Activated naive CD4-positive, alpha-beta T cell treated with anti-CD3 and anti-CD28 coated beads, Interleukin-2, amount 50 U/mL, for 24 hours (primary cell): ENCODE measurements around the gene ZNF283.
"Not testable (repeated sequence)": the region's sequence is repeated elsewhere in the genome, so short reads cannot be mapped to it uniquely, and the experiment has no call there.

ENCODE experiments used
- H3K27ac Mint-ChIP-seq: one replicate; pipeline ENCODE4 v1.8.0; 2021; ENCODE audit warnings: mild to moderate bottlenecking, mixed read lengths
- H3K27me3 Mint-ChIP-seq: one replicate; pipeline ENCODE4 v1.8.0; 2021; ENCODE audit warnings: mixed read lengths
- H3K36me3 Mint-ChIP-seq: one replicate; pipeline ENCODE4 v1.8.0; 2021; ENCODE audit warnings: mixed read lengths
- H3K4me1 Mint-ChIP-seq: one replicate; pipeline ENCODE4 v1.8.0; 2021; ENCODE audit warnings: mixed read lengths
- H3K4me3 Mint-ChIP-seq: one replicate; pipeline ENCODE4 v1.8.0; 2021; ENCODE audit warnings: mild to moderate bottlenecking, mixed read lengths
- H3K9me3 Mint-ChIP-seq: one replicate; pipeline ENCODE4 v1.8.0; 2021; ENCODE audit warnings: mixed read lengths

ZNF283 gene

DNA sequence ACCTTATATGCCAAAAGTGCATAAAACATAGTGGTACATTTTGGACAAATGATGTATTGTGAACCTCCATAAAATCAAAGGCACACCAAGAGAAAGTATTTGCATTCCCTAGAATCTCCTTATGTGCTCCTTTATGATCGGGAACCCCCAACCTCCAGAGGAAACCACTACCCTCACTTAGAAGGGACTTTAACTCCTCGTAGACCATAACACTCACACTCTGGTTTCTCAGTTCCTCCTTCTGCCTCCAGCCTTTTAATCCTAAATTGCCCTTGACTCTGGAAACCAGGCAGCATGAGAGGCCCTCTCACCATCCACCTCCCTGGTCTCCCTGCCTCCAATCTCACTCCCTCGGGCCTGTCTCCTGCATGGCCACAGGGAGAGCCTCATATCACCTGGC, 36.5 kb upstream of the ZNF283 start:
- H3K4me1 Mint-ChIP-seq = peaks cover 3% of the 10 kb centered on the region
- no peaks in the 10 kb centered on the region for H3K36me3 Mint-ChIP-seq
- H3K4me3 Mint-ChIP-seq = no peak overlapping the region
- peaks cover 7% of the 10 kb centered on the region for H3K27me3 Mint-ChIP-seq
- no peaks in the 10 kb centered on the region for H3K9me3 Mint-ChIP-seq
- H3K27ac Mint-ChIP-seq = no peak overlapping the region

DNA sequence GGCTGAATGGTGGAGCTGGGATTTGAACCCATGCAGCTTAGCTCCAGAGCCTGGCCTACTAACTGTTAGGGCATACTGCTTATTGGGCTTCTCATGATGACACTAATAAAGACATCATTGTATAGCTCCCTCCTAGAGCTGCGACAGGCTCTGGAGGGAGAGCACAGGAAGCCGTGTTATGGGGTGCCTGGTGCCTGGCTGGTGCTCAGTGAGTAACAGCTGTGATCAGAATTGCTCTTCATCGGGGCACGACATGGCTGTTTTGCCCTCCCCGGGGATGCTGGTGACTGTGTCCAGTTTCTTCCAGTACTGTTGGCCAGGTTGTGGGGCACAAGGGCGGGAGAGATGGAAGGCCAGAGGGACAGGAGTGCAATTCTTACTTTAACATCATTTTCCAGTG, 30.0 kb upstream of the ZNF283 start:
- peak overlapping the region; percentile 63 for H3K4me3 Mint-ChIP-seq
- no peaks in the 10 kb centered on the region for H3K9me3 Mint-ChIP-seq
- H3K36me3 Mint-ChIP-seq = no peaks in the 10 kb centered on the region
- H3K27me3 Mint-ChIP-seq = peaks cover 3% of the 10 kb centered on the region
- peak overlapping the region; percentile 76 for H3K27ac Mint-ChIP-seq
- peaks cover 18% of the 10 kb centered on the region for H3K4me1 Mint-ChIP-seq

- peak overlapping the region; percentile 63 for H3K4me3 Mint-ChIP-seq
These were observed 29.6 kb upstream of the ZNF283 start for GRCh38 chr19:43797556-43797955.

GRCh38 chr19:43798026-43798545, 29.0 kb upstream of the ZNF283 start:
- H3K9me3 Mint-ChIP-seq = no peaks in the 10 kb centered on the region
- peaks cover 18% of the 10 kb centered on the region for H3K4me1 Mint-ChIP-seq
- H3K27me3 Mint-ChIP-seq = peaks cover 3% of the 10 kb centered on the region
- H3K36me3 Mint-ChIP-seq = no peaks in the 10 kb centered on the region
- H3K27ac Mint-ChIP-seq = peak overlapping the region; percentile 31
- peak overlapping the region; percentile 79 for H3K4me3 Mint-ChIP-seq

More at GRCh38 chr19:43797556-43797955, 29.6 kb upstream of the ZNF283 start:
- H3K4me1 Mint-ChIP-seq = peaks cover 18% of the 10 kb centered on the region
- peaks cover 3% of the 10 kb centered on the region for H3K27me3 Mint-ChIP-seq
- H3K36me3 Mint-ChIP-seq = no peaks in the 10 kb centered on the region
- no peaks in the 10 kb centered on the region for H3K9me3 Mint-ChIP-seq
- peak overlapping the region; percentile 76 for H3K27ac Mint-ChIP-seq

- Mint-ChIP-seq H3K9me3 (no peaks in the 10 kb centered on the region), H3K27me3 (peaks cover 3% of the 10 kb centered on the region)
These were observed 28.3 kb upstream of the ZNF283 start for GRCh38 chr19:43798546-43799409.

DNA sequence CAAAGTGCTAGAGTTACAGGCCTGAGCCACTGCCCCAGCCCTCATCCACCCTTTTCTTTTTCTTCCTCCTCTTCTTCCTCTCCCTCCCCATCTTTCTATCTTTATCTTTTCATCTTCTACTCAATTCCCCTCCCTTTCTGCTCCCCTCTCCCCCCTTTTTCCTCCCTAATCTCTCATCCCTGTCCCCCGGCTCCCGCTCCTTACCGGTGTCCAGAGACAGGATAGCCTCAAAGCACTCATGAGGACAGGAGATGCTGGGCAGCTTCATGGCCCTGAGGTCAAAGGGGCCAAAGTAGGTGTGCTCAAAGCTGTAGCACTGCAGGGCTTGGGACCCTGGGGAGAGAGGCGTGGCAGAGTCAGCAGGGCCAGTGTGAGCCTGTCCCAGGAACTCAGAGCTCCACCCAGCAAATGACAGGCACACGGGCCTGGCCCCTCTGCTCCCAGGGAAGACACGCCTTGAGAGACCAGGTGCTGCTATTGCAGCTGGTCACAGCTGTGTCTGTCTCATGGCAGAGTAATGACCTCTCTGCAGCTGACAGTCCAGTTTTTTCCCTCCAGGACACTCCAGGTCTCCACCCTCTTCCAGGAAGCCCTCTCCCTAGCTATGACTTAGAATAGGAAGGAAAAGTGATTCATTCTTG, 27.5 kb upstream of the ZNF283 start:
- no peaks in the 10 kb centered on the region for H3K27me3 Mint-ChIP-seq
- H3K27ac Mint-ChIP-seq = peak overlapping the region; percentile 1
- H3K4me3 Mint-ChIP-seq = peak overlapping the region; percentile 79
- H3K9me3 Mint-ChIP-seq = no peaks in the 10 kb centered on the region
- H3K36me3 Mint-ChIP-seq = no peaks in the 10 kb centered on the region
- peaks cover 18% of the 10 kb centered on the region for H3K4me1 Mint-ChIP-seq

More at GRCh38 chr19:43798546-43799409, 28.3 kb upstream of the ZNF283 start:
- H3K4me1 Mint-ChIP-seq = peaks cover 18% of the 10 kb centered on the region
- H3K27ac Mint-ChIP-seq = peak overlapping the region; percentile 31
- H3K4me3 Mint-ChIP-seq = peak overlapping the region; percentile 79
- no peaks in the 10 kb centered on the region for H3K36me3 Mint-ChIP-seq

- no peaks in the 10 kb centered on the region for H3K9me3 Mint-ChIP-seq
- H3K27me3 Mint-ChIP-seq = no peaks in the 10 kb centered on the region
- no peak within 1 kb of the TSS for H3K27ac Mint-ChIP-seq
- H3K4me3 Mint-ChIP-seq = no peak within 1 kb of the TSS
- H3K36me3 Mint-ChIP-seq = no peaks in the 10 kb centered on the region
- H3K4me1 Mint-ChIP-seq = peaks cover 14% of the 10 kb centered on the region
These were observed 24.7 kb upstream of the ZNF283 start, which contains the start of gene LYPD5 for GRCh38 chr19:43802216-43802951. Gene LYPD5, minus strand, starts transcription at chr19:43802447. Its CDS starts 67 bp downstream, at chr19:43802380.

GRCh38 chr19:43804432-43804831, 22.7 kb upstream of the ZNF283 start:
- Mint-ChIP-seq H3K36me3 (no peaks in the 10 kb centered on the region), H3K4me1 (no peaks in the 10 kb centered on the region), H3K27ac (no peak overlapping the region), H3K9me3 (no peaks in the 10 kb centered on the region), H3K27me3 (no peaks in the 10 kb centered on the region), H3K4me3 (no peak overlapping the region)

DNA sequence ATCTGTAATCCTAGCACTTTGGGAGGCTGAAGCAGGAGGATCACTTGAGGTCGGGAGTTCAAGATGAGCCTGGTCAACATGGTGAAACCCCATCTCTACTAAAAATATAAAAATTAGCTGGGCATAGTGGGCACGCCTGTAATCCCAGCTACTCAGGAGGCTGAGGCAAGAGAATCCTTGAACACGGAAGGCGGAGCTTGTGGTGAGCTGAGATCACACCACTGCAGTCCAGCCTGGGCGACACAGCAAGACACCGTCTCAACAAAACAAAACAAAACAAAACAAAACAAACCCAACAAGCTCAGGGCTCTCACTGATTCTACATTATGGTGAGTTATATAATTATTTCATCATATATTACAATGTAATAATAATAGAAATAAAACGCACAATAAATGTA, 20.7 kb upstream of the ZNF283 start:
- H3K27ac Mint-ChIP-seq, H3K27me3 Mint-ChIP-seq, H3K36me3 Mint-ChIP-seq, H3K4me3 Mint-ChIP-seq, H3K9me3 Mint-ChIP-seq, H3K4me1 Mint-ChIP-seq: not testable (repeated sequence)

- no peaks in the 10 kb centered on the region for H3K4me1 Mint-ChIP-seq
- H3K4me3 Mint-ChIP-seq = no peak overlapping the region
- H3K36me3 Mint-ChIP-seq = no peaks in the 10 kb centered on the region
- no peaks in the 10 kb centered on the region for H3K9me3 Mint-ChIP-seq
- no peak overlapping the region for H3K27ac Mint-ChIP-seq
- no peaks in the 10 kb centered on the region for H3K27me3 Mint-ChIP-seq
These were observed 20.3 kb upstream of the ZNF283 start for GRCh38 chr19:43806848-43807247.

- Mint-ChIP-seq H3K27ac (no peak overlapping the region), H3K9me3 (no peaks in the 10 kb centered on the region), H3K27me3 (no peaks in the 10 kb centered on the region), H3K4me1 (no peaks in the 10 kb centered on the region), H3K4me3 (no peak overlapping the region), H3K36me3 (no peaks in the 10 kb centered on the region)
These were observed 19.5 kb upstream of the ZNF283 start for GRCh38 chr19:43807651-43808050.

DNA sequence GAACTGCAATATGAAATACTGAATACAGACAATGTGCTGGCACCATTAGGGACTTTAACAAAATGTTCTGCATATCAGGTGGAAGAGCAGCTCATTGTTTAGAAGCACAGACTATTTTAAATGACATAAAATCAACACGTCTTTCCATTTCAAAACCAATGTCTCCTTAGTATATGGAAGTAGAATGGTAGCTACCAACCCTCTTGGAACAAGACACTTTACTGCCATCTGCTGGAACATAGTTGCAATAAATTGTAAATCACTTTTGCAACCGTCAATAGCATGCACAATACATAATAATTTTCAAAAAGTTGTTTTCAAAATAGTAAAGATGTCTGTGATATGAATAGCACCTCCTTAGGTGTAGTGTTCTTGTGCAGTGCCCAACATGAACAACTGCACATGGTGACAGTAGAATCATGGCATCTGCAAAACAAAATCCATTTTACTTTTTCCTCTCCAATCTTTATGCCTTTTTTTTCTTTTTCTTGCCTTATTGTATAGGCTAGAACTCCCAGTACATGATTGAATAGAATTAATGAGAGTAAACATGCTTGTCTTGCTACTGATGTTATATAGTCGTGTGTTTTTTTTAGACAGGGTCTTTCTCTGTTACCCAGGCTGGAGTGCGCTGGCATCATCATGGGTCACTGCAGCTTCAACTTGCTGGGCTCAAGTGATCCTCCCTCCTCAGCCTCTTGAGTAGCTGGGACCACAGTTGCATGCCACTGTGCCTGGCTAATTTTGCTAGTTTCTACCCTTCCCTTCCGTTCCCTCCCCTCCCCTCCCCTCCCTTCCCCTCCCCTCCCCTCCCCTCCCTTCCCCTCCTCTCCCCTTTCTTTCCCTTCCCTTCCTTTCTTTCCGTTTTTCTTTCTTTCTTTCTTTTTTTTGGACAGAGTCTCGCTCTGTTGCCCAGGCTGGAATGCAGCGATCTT, 17.1 kb upstream of the ZNF283 start:
- H3K27me3 Mint-ChIP-seq = no peaks in the 10 kb centered on the region
- no peak overlapping the region for H3K4me3 Mint-ChIP-seq
- H3K9me3 Mint-ChIP-seq = no peaks in the 10 kb centered on the region
- H3K27ac Mint-ChIP-seq = no peak overlapping the region
- H3K4me1 Mint-ChIP-seq = no peaks in the 10 kb centered on the region
- no peaks in the 10 kb centered on the region for H3K36me3 Mint-ChIP-seq

DNA sequence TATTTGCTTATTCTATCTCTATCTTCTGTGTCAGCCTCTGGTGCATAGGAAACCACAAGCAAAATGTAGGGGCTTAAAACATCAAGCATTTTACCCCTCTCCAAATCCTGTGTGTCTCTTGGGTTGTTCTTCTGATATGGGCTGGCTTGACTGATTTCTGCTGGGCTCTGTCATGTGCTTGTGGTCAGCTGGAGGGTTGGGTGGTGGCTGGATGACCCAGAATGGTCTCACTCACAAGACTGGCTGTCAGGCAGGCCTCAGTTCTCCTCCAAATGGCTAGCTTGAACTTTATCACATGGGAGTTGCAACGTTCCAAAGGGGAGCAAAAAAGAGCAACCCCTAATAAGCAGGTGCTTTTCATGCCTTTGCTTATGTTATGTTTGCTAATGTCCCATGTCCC, 15.3 kb upstream of the ZNF283 start:
- Mint-ChIP-seq H3K4me3 (no peak overlapping the region), H3K27ac (no peak overlapping the region), H3K9me3 (no peaks in the 10 kb centered on the region), H3K36me3 (no peaks in the 10 kb centered on the region), H3K27me3 (no peaks in the 10 kb centered on the region), H3K4me1 (no peaks in the 10 kb centered on the region)

GRCh38 chr19:43812259-43812658, 14.9 kb upstream of the ZNF283 start:
- Mint-ChIP-seq H3K4me1 (no peaks in the 10 kb centered on the region), H3K27me3 (peaks cover 2% of the 10 kb centered on the region), H3K9me3 (no peaks in the 10 kb centered on the region), H3K4me3 (no peak overlapping the region), H3K36me3 (no peaks in the 10 kb centered on the region), H3K27ac (no peak overlapping the region)

DNA sequence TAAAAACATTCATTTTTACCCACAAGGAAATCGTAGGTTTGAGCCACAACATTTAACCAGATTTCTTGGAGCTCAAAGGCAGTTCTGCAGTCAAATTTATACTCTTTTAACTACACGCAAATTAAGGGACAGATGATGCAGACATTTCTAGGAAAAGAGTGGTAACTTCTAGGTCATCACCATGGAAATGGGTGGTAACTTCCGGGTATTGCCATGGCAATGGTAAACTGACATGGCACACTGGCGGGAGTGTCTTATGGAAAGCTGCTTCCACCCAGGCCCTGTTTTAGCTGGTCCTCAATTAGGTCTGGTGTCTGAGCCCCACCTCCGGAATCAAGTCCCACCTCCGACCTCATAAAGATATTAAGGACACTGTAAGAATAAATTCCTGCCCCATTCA, 14.4 kb upstream of the ZNF283 start:
- Mint-ChIP-seq H3K4me3 (no peak overlapping the region), H3K9me3 (no peaks in the 10 kb centered on the region), H3K27ac (no peak overlapping the region), H3K4me1 (no peaks in the 10 kb centered on the region), H3K36me3 (no peaks in the 10 kb centered on the region), H3K27me3 (peaks cover 2% of the 10 kb centered on the region)
